IPS-15b (cell line): ENCODE results near the gene NEDD4L.

ENCODE experiments used
- H3K27me3 ChIP-seq: one replicate; pipeline ENCODE4 v1.6.1; 2013; ENCODE audit warnings: low read length; ENCODE audit not compliant: control insufficient read depth, insufficient read depth
- H3K36me3 ChIP-seq: one replicate; pipeline ENCODE4 v1.6.1; 2013; ENCODE audit warnings: low read length; ENCODE audit not compliant: control insufficient read depth, insufficient read depth
- H3K4me1 ChIP-seq: one replicate; pipeline ENCODE4 v1.6.1; 2013; ENCODE audit warnings: mild to moderate bottlenecking, low read length; ENCODE audit not compliant: control insufficient read depth, insufficient read depth
- H3K4me3 ChIP-seq: one replicate; pipeline ENCODE4 v1.5.1; 2013; ENCODE audit warnings: low read depth, low read length
- H3K9ac ChIP-seq: one replicate; pipeline ENCODE4 v1.6.1; 2013; ENCODE audit warnings: low read depth, mild to moderate bottlenecking, low read length
- H3K9me3 ChIP-seq: one replicate; pipeline ENCODE4 v1.6.1; 2013; ENCODE audit warnings: mild to moderate bottlenecking, low read length; ENCODE audit not compliant: control insufficient read depth, insufficient read depth

Gene NEDD4L

DNA sequence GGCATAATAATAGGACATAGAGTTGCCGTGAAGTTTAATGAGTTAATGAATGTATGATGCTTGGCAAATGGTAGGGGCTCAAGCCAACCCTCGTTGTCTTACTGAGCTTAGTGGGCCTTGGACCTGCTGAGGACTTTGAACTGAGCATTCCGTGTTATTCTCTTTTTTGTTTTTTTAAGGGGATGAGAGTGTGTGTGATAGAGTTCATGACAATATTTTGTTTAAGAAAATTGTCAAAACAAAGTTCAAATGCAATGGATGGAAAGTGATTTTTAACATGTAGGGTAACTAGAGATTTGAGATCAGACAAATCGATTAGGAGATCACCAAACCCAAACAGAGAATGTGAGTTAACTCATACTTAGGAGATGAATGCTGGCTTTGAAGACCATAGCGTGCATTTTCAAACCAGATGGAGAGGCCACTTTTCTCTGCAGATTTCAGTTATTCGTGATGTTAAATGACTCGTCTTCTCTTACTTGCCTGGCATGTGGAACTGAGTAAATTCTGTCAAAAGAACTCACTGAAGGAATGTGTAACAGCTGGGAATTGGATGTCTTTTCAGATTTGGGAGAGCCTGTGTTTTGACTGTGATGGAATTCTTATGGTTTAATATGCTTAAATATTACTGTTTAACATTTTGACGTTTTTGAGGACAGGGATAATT is 88.7 kb downstream of the NEDD4L start:
- no peaks in the 10 kb centered on the region for H3K36me3 ChIP-seq
- no peak overlapping the region for H3K4me3 ChIP-seq
- peaks cover 10% of the 10 kb centered on the region for H3K4me1 ChIP-seq
- H3K9me3 ChIP-seq: no peaks in the 10 kb centered on the region
- H3K27me3 ChIP-seq: no peaks in the 10 kb centered on the region
- no peak overlapping the region for H3K9ac ChIP-seq

DNA sequence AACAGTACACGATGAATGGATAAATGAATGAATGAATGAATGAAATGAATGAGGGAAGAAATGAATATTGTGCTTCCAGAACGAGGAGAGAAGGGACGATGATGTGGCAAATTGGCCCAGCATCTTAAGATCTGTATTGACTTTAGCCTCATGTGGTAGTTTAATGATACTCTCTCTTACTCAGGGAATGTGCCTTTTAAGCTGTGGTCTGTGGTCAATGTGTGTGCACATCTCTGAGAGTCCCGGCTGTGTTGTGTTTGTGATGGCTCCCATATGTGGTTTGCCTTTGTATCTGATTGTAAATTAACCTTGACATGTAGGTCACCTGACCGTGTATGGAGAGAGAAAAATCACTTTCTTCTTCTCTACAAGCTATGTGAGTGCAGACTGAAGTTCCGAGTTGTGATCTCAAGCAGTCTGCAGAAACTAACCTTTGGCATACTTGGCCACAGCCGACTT is 91.2 kb downstream of the NEDD4L start:
- no peaks in the 10 kb centered on the region for H3K36me3 ChIP-seq
- no peaks in the 10 kb centered on the region for H3K9me3 ChIP-seq
- H3K9ac ChIP-seq: no peak overlapping the region
- H3K27me3 ChIP-seq: no peaks in the 10 kb centered on the region
- H3K4me1 ChIP-seq: peaks cover 13% of the 10 kb centered on the region
- H3K4me3 ChIP-seq: no peak overlapping the region

GRCh38 chr18:58135701-58136331 is 91.8 kb downstream of the NEDD4L start:
- H3K9me3 ChIP-seq: no peaks in the 10 kb centered on the region
- no peaks in the 10 kb centered on the region for H3K36me3 ChIP-seq
- H3K4me3 ChIP-seq: no peak overlapping the region
- no peak overlapping the region for H3K9ac ChIP-seq
- peaks cover 13% of the 10 kb centered on the region for H3K4me1 ChIP-seq
- H3K27me3 ChIP-seq: no peaks in the 10 kb centered on the region

DNA sequence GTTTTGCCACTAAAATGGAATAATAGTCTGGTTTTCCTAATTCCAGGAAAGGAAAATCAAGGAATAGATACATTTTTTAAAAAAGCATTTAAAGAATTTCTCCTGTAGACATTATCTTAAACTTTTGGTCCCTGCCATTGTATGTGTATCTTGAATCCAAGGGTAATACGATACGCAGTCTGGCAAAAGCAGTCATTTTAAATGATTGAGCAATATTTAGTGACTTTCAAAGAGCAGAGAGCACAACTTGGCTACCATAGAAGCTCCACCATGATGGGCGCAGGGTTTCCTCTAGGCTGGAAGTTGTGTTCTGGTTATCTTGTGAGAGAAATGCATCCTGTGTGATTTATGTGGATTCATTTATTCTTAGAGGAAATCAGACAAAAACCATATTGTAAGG is 92.9 kb downstream of the NEDD4L start:
- H3K9me3 ChIP-seq: no peaks in the 10 kb centered on the region
- H3K36me3 ChIP-seq: no peaks in the 10 kb centered on the region
- H3K4me1 ChIP-seq: peaks cover 15% of the 10 kb centered on the region
- no peak overlapping the region for H3K9ac ChIP-seq
- no peak overlapping the region for H3K4me3 ChIP-seq
- H3K27me3 ChIP-seq: no peaks in the 10 kb centered on the region

DNA sequence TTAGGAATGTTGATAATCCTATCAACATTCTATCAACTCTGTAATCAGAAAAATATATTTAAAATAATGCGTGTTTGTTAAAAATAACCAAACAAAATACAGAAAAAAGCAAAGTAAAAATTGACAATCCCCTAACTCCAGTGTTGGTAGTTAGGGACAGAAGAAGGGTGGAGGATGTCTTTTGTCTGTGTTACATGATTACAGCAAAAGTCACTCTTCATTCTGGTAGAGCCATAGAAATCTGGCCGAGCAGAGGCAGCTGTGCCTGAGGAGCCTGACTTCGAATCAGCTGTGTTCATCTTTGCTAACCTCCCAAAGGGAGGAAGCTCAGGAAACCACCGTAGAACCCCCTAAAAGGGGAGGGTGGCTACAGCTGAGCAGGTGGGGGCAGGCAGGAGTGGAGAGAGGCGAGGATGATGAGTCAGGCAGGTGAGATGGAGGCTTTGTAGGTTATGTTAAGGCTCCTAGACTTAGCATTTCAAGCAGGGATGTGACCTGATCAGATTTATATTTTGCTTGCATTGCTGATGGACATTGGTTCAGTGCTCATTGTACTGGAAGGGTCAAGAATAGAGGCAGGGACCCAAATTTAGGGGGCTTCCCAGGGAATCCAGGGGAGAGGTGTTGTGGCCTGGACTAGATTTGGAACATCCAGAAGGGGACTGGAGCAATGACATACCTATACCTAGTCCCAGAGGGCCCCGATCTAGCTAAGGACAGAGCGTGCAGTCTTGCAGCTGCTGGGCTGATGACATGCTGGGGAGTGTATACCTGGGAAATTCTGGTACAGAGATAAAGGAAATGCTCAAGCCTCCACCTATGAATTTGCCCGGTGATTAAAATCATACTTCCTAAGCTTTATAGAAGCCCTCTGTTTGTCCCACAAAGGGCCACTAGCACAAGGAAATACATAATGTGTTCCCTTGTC is 95.7 kb downstream of the NEDD4L start:
- peaks cover 15% of the 10 kb centered on the region for H3K4me1 ChIP-seq
- H3K36me3 ChIP-seq: no peaks in the 10 kb centered on the region
- H3K9ac ChIP-seq: no peak overlapping the region
- H3K27me3 ChIP-seq: no peaks in the 10 kb centered on the region
- no peak overlapping the region for H3K4me3 ChIP-seq
- H3K9me3 ChIP-seq: no peaks in the 10 kb centered on the region

- peaks cover 9% of the 10 kb centered on the region for H3K4me1 ChIP-seq
- no peak overlapping the region for H3K9ac ChIP-seq
- H3K9me3 ChIP-seq: no peaks in the 10 kb centered on the region
- no peaks in the 10 kb centered on the region for H3K36me3 ChIP-seq
- no peaks in the 10 kb centered on the region for H3K27me3 ChIP-seq
- no peak overlapping the region for H3K4me3 ChIP-seq
These were observed 96.6 kb downstream of the NEDD4L start for GRCh38 chr18:58140387-58141325.

- Histone ChIP-seq H3K9me3 (no peaks in the 10 kb centered on the region), H3K4me1 (peaks cover 3% of the 10 kb centered on the region), H3K9ac (no peak overlapping the region), H3K4me3 (no peak overlapping the region), H3K27me3 (no peaks in the 10 kb centered on the region), H3K36me3 (no peaks in the 10 kb centered on the region)
These were observed 99.4 kb downstream of the NEDD4L start for GRCh38 chr18:58143386-58143785.

- H3K9me3 ChIP-seq: no peaks in the 10 kb centered on the region
- H3K4me3 ChIP-seq: no peak overlapping the region
- H3K36me3 ChIP-seq: no peaks in the 10 kb centered on the region
- no peak overlapping the region for H3K9ac ChIP-seq
- no peaks in the 10 kb centered on the region for H3K27me3 ChIP-seq
- peaks cover 4% of the 10 kb centered on the region for H3K4me1 ChIP-seq
These were observed 100.1 kb downstream of the NEDD4L start for GRCh38 chr18:58144106-58144505.

DNA sequence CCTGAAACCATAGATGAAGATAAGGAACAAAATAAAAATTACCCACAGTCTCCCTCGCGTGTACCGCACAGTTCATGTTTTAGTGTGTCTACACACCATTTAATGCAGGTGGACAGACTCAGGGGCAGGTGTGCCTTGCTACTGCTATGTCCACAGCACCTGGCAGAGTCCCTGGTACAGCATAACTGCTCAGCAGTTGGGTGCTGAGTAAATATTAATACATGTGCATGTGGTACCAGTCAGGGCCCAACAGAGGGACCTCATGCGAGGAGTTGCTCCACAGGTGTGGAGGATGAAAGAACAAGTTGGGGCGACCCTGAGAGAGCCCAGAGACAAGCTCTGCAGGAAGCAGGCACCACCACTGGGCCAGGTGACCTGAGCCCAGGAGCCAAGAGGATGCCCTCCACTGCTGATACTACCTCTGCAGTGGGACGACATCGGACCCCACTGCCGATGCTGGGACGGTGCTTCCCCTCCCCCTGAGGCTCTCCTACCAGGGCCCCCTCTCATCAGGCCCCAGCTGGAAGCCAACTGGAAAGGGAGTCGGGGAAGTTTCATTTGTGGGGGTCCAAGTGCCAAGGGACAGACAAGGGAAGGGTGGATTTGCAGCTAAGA is 100.8 kb downstream of the NEDD4L start:
- H3K9ac ChIP-seq: no peak overlapping the region
- H3K4me3 ChIP-seq: no peak overlapping the region
- H3K36me3 ChIP-seq: no peaks in the 10 kb centered on the region
- H3K27me3 ChIP-seq: no peaks in the 10 kb centered on the region
- peaks cover 6% of the 10 kb centered on the region for H3K4me1 ChIP-seq
- H3K9me3 ChIP-seq: no peaks in the 10 kb centered on the region

- Histone ChIP-seq H3K9me3 (no peaks in the 10 kb centered on the region), H3K4me3 (no peak overlapping the region), H3K9ac (no peak overlapping the region), H3K36me3 (no peaks in the 10 kb centered on the region), H3K27me3 (no peaks in the 10 kb centered on the region), H3K4me1 (peaks cover 6% of the 10 kb centered on the region)
These were observed 102.1 kb downstream of the NEDD4L start for GRCh38 chr18:58146099-58146498.
